NCI-H2227 treated with DMSO at 0.1 percent for 48 hours (cell line): ENCODE results near the gene RIMBP2.
A peak's percentile ranks its signal among the peaks of the same experiment; 100 is the strongest.
"Not testable (repeated sequence)": the region's sequence is repeated elsewhere in the genome, so short reads cannot be mapped to it uniquely, and the experiment has no call there.

Experiments used
- DNase-seq: peaks from one replicate; lab custom pipeline; 2025; lab: John Stamatoyannopoulos, UW

Gene RIMBP2

GRCh38 chr12:130706885-130707570, 9.1 kb downstream of the RIMBP2 start:
- no peak for DNase-seq

- no peak for DNase-seq
Observed at GRCh38 chr12:130706311-130706710, 9.8 kb downstream of the RIMBP2 start.

GRCh38 chr12:130705178-130705822, 10.8 kb downstream of the RIMBP2 start:
- DNase-seq: no peak

- DNase-seq: no peak
Observed at GRCh38 chr12:130704606-130705005, 11.5 kb downstream of the RIMBP2 start.

GRCh38 chr12:130703733-130704375, 12.2 kb downstream of the RIMBP2 start:
- DNase-seq: no peak

- peak; percentile 15 for DNase-seq
Observed at GRCh38 chr12:130702966-130703732, 12.9 kb downstream of the RIMBP2 start.

- DNase-seq: no peak
Observed at GRCh38 chr12:130701402-130701744, 14.7 kb downstream of the RIMBP2 start.

- DNase-seq: no peak
Observed at GRCh38 chr12:130700492-130701401, 15.4 kb downstream of the RIMBP2 start.

- DNase-seq: no peak
Observed at GRCh38 chr12:130698106-130698505, 18.0 kb downstream of the RIMBP2 start.

GRCh38 chr12:130696379-130697100, 19.6 kb downstream of the RIMBP2 start:
- no peak for DNase-seq

- DNase-seq: no peak
Observed at GRCh38 chr12:130695061-130695460, 21.0 kb downstream of the RIMBP2 start.

- no peak for DNase-seq
Observed at GRCh38 chr12:130689408-130690405, 26.4 kb downstream of the RIMBP2 start.

- DNase-seq: not testable (repeated sequence)
Observed at GRCh38 chr12:130688999-130689398, 27.1 kb downstream of the RIMBP2 start.

GRCh38 chr12:130687796-130688778, 28.0 kb downstream of the RIMBP2 start:
- DNase-seq: no peak

GRCh38 chr12:130687190-130687589, 28.9 kb downstream of the RIMBP2 start:
- no peak for DNase-seq

GRCh38 chr12:130686511-130686991, 29.5 kb downstream of the RIMBP2 start:
- DNase-seq: no peak

- no peak for DNase-seq
Observed at GRCh38 chr12:130685850-130686249, 30.2 kb downstream of the RIMBP2 start.

GRCh38 chr12:130685250-130685787, 30.8 kb downstream of the RIMBP2 start:
- DNase-seq: no peak
